SK-N-SH treated with all-trans-retinoic acid at 6 μM for 48 hours (cell line): ENCODE measurements around the gene SORCS1.

Experiments used
- ATAC-seq: fragments of 200-7000 bp; cut with Tn5 transposase; 3 replicates; pipeline ENCODE4 v1.9.1; 2020; ENCODE audit warnings: mild to moderate bottlenecking, moderate library complexity
- BACH2 ChIP-seq: fragments of 250-450 bp; sonication (Bioruptor Pico); IDR thresholded peaks from 2 replicates; pipeline ENCODE4 v1.9.0; 2021; ENCODE audit warnings: mild to moderate bottlenecking, borderline replicate concordance
- ESRRG ChIP-seq: fragments of 250-450 bp; sonication (Bioruptor Pico); IDR thresholded peaks from 2 replicates; pipeline ENCODE4 v1.6.1; 2021; ENCODE audit warnings: mild to moderate bottlenecking
- GLIS3 ChIP-seq: fragments of 250-450 bp; sonication (Bioruptor Pico); IDR thresholded peaks from 2 replicates; pipeline ENCODE4 v1.5.0; 2020; ENCODE audit warnings: mild to moderate bottlenecking, moderate library complexity
- ISL1 ChIP-seq: fragments of 250-450 bp; sonication (Bioruptor Pico); IDR thresholded peaks from 2 replicates; pipeline ENCODE4 v2.1.2; 2022; ENCODE audit warnings: mild to moderate bottlenecking, moderate library complexity
- OSR1 ChIP-seq: fragments of 250-450 bp; sonication (Bioruptor Pico); IDR thresholded peaks from 2 replicates; pipeline ENCODE4 v1.8.0; 2022; ENCODE audit warnings: moderate library complexity, mild to moderate bottlenecking, inconsistent platforms
- PPARA ChIP-seq: fragments of 250-450 bp; sonication (Bioruptor Pico); IDR thresholded peaks from 2 replicates; pipeline ENCODE4 v1.5.0; 2020; ENCODE audit warnings: mild to moderate bottlenecking, borderline replicate concordance
- RARB ChIP-seq: fragments of 250-450 bp; sonication (Bioruptor Pico); IDR thresholded peaks from 2 replicates; pipeline ENCODE4 v1.8.0; 2021; ENCODE audit warnings: mild to moderate bottlenecking, moderate library complexity
- SNAI2 ChIP-seq: fragments of 250-450 bp; sonication (Bioruptor Pico); IDR thresholded peaks from 2 replicates; pipeline ENCODE4 v1.5.0; 2020; ENCODE audit warnings: mild to moderate bottlenecking, moderate library complexity
- TCF4 ChIP-seq: fragments of 250-450 bp; sonication (Bioruptor Pico); IDR thresholded peaks from 2 replicates; pipeline ENCODE4 v1.8.0; 2021; ENCODE audit warnings: mild to moderate bottlenecking, moderate library complexity, borderline replicate concordance
- TOX ChIP-seq: fragments of 250-450 bp; sonication (Bioruptor Pico); IDR thresholded peaks from 2 replicates; pipeline ENCODE4 v1.8.0; 2021; ENCODE audit warnings: mild to moderate bottlenecking, moderate library complexity, borderline replicate concordance
- ZC3H10 ChIP-seq: fragments of 250-450 bp; sonication (Bioruptor Pico); IDR thresholded peaks from 2 replicates; pipeline ENCODE4 v1.5.1; 2021; ENCODE audit warnings: mild to moderate bottlenecking, moderate library complexity
- ZFP3 ChIP-seq: fragments of 250-450 bp; sonication (Bioruptor Pico); IDR thresholded peaks from 2 replicates; pipeline ENCODE4 v1.5.0; 2020; ENCODE audit warnings: mild to moderate bottlenecking, moderate library complexity
- ZNF565 ChIP-seq: fragments of 450-650 bp; formaldehyde crosslinking; conservative IDR thresholded peaks from 2 replicates; pipeline ENCODE4 v1.5.0; 2020; ENCODE audit warnings: low read depth, mild to moderate bottlenecking, moderate library complexity
- ZNF70 ChIP-seq: fragments of 450-650 bp; formaldehyde crosslinking; IDR thresholded peaks from 2 replicates; pipeline ENCODE4 v1.5.0; 2020; ENCODE audit warnings: mild to moderate bottlenecking, moderate library complexity
- ZNF8 ChIP-seq: fragments of 450-650 bp; formaldehyde crosslinking; IDR thresholded peaks from 2 replicates; pipeline ENCODE4 v1.5.0; 2020; ENCODE audit warnings: mild to moderate bottlenecking, moderate library complexity
- TF ChIP-seq, protein P1 (sequence below): fragments of 250-450 bp; sonication (Bioruptor Pico); IDR thresholded peaks from 2 replicates; pipeline ENCODE4 v1.8.0; 2021; ENCODE audit warnings: low read depth, mild to moderate bottlenecking, moderate library complexity, borderline replicate concordance
- TF ChIP-seq, protein P2 (sequence below): fragments of 250-450 bp; sonication (Bioruptor Pico); IDR thresholded peaks from 2 replicates; pipeline ENCODE4 v1.5.1; 2020; ENCODE audit warnings: low read depth, mild to moderate bottlenecking, moderate library complexity
- TF ChIP-seq, protein P3 (sequence below): fragments of 250-450 bp; sonication (Bioruptor Pico); IDR thresholded peaks from 2 replicates; pipeline ENCODE4 v1.5.0; 2020; ENCODE audit warnings: mild to moderate bottlenecking, moderate library complexity
- TF ChIP-seq, protein P4 (sequence below): fragments of 250-450 bp; sonication (Bioruptor Pico); IDR thresholded peaks from 2 replicates; pipeline ENCODE4 v1.5.1; 2021; ENCODE audit warnings: mild to moderate bottlenecking, moderate library complexity
- TF ChIP-seq, protein P5 (sequence below): fragments of 250-450 bp; sonication (Bioruptor Pico); IDR thresholded peaks from 2 replicates; pipeline ENCODE4 v1.8.0; 2020; ENCODE audit warnings: mild to moderate bottlenecking, moderate library complexity, borderline replicate concordance

Gene SORCS1

DNA sequence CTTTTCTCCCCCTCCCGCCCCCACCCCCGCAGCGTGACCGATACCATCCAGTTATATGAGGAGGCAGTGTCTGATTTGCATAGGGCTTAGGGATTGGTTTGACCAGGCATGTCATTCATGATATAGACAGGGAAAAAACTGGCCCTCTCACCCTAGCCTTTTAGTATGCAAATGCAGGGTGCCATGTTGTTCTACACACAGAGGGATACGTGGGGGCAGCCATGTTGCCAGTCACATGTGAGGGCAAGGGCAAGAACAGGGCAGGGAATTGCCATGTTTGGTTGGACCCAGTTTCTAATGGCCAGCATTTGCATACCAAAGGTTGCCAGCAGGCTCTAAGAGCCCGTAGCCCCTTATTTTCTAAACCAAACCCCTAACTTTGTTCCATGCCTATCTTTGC, 552.1 kb downstream of the SORCS1 start (continued):
- no peak for TF ChIP-seq BACH2
- TF ChIP-seq ZNF565 (CRISPR knock-in tag): no peak
- TF ChIP-seq ISL1 (CRISPR knock-in tag): no peak
- no peak for TF ChIP-seq TCF4 (CRISPR knock-in tag)

DNA sequence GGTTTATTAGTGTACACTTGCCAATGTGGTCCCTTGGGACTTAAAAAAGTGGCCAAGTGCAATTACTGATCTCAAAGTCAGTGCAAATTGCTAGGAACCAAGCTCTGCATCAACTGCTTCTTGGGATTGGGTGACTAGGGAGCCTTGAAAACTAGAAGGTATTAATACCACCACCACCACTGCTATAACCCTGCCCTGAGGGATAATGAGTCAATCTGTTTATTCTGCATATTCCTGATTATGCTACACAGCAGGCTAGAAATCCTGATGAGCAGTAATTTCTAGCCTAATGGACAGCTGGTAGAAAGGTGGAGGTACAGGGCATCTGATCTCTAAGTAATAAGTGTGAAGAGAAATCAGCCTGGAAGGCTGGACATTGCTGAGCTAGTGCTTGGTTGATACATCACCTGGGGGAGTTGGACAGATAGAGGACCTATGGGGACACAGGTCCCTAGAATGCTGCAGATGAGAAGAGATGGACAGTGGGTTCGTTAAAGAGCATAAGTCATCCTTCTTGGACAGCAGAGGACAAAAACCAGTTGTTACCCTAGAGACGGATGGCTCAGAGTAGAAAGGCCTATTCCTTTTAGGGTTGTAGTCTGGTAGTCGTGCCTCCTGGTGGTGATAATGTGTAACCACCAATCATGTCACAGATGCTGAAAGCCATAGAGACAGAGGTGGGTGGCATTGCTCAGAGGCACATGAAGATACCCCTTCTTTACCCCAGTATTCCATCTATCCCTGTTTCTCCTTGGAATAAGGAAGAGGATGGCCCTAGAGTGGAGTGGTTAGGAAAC, 554.8 kb downstream of the SORCS1 start:
- TF ChIP-seq, protein P1, sequence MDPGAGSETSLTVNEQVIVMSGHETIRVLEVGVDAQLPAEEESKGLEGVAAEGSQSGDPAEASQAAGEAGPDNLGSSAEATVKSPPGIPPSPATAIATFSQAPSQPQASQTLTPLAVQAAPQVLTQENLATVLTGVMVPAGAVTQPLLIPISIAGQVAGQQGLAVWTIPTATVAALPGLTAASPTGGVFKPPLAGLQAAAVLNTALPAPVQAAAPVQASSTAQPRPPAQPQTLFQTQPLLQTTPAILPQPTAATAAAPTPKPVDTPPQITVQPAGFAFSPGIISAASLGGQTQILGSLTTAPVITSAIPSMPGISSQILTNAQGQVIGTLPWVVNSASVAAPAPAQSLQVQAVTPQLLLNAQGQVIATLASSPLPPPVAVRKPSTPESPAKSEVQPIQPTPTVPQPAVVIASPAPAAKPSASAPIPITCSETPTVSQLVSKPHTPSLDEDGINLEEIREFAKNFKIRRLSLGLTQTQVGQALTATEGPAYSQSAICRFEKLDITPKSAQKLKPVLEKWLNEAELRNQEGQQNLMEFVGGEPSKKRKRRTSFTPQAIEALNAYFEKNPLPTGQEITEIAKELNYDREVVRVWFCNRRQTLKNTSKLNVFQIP (CRISPR knock-in tag): no peak
- no peak for TF ChIP-seq ZC3H10 (CRISPR knock-in tag)
- no peak for TF ChIP-seq TCF4 (CRISPR knock-in tag)
- TF ChIP-seq TOX (CRISPR knock-in tag): no peak
- no peak for TF ChIP-seq ESRRG (CRISPR knock-in tag)
- TF ChIP-seq RARB (CRISPR knock-in tag): no peak
- TF ChIP-seq ZFP3: no peak
- TF ChIP-seq ZNF8 (CRISPR knock-in tag): no peak
- no peak for TF ChIP-seq ISL1 (CRISPR knock-in tag)
- TF ChIP-seq, protein P2, sequence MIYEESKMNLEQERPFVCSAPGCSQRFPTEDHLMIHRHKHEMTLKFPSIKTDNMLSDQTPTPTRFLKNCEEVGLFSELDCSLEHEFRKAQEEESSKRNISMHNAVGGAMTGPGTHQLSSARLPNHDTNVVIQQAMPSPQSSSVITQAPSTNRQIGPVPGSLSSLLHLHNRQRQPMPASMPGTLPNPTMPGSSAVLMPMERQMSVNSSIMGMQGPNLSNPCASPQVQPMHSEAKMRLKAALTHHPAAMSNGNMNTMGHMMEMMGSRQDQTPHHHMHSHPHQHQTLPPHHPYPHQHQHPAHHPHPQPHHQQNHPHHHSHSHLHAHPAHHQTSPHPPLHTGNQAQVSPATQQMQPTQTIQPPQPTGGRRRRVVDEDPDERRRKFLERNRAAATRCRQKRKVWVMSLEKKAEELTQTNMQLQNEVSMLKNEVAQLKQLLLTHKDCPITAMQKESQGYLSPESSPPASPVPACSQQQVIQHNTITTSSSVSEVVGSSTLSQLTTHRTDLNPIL (CRISPR knock-in tag): no peak
- TF ChIP-seq, protein P3, sequence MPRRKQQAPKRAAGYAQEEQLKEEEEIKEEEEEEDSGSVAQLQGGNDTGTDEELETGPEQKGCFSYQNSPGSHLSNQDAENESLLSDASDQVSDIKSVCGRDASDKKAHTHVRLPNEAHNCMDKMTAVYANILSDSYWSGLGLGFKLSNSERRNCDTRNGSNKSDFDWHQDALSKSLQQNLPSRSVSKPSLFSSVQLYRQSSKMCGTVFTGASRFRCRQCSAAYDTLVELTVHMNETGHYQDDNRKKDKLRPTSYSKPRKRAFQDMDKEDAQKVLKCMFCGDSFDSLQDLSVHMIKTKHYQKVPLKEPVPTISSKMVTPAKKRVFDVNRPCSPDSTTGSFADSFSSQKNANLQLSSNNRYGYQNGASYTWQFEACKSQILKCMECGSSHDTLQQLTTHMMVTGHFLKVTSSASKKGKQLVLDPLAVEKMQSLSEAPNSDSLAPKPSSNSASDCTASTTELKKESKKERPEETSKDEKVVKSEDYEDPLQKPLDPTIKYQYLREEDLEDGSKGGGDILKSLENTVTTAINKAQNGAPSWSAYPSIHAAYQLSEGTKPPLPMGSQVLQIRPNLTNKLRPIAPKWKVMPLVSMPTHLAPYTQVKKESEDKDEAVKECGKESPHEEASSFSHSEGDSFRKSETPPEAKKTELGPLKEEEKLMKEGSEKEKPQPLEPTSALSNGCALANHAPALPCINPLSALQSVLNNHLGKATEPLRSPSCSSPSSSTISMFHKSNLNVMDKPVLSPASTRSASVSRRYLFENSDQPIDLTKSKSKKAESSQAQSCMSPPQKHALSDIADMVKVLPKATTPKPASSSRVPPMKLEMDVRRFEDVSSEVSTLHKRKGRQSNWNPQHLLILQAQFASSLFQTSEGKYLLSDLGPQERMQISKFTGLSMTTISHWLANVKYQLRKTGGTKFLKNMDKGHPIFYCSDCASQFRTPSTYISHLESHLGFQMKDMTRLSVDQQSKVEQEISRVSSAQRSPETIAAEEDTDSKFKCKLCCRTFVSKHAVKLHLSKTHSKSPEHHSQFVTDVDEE (CRISPR knock-in tag): no peak
- no peak for TF ChIP-seq OSR1 (CRISPR knock-in tag)
- TF ChIP-seq, protein P4, sequence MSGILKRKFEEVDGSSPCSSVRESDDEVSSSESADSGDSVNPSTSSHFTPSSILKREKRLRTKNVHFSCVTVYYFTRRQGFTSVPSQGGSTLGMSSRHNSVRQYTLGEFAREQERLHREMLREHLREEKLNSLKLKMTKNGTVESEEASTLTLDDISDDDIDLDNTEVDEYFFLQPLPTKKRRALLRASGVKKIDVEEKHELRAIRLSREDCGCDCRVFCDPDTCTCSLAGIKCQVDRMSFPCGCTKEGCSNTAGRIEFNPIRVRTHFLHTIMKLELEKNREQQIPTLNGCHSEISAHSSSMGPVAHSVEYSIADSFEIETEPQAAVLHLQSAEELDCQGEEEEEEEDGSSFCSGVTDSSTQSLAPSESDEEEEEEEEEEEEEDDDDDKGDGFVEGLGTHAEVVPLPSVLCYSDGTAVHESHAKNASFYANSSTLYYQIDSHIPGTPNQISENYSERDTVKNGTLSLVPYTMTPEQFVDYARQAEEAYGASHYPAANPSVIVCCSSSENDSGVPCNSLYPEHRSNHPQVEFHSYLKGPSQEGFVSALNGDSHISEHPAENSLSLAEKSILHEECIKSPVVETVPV: no peak
- TF ChIP-seq, protein P5, sequence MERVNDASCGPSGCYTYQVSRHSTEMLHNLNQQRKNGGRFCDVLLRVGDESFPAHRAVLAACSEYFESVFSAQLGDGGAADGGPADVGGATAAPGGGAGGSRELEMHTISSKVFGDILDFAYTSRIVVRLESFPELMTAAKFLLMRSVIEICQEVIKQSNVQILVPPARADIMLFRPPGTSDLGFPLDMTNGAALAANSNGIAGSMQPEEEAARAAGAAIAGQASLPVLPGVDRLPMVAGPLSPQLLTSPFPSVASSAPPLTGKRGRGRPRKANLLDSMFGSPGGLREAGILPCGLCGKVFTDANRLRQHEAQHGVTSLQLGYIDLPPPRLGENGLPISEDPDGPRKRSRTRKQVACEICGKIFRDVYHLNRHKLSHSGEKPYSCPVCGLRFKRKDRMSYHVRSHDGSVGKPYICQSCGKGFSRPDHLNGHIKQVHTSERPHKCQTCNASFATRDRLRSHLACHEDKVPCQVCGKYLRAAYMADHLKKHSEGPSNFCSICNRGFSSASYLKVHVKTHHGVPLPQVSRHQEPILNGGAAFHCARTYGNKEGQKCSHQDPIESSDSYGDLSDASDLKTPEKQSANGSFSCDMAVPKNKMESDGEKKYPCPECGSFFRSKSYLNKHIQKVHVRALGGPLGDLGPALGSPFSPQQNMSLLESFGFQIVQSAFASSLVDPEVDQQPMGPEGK (CRISPR knock-in tag): no peak
- TF ChIP-seq BACH2: no peak
- TF ChIP-seq SNAI2 (CRISPR knock-in tag): no peak
- no peak for TF ChIP-seq ZNF565 (CRISPR knock-in tag)
- no peak for TF ChIP-seq ZNF70
- no peak for TF ChIP-seq PPARA
- TF ChIP-seq GLIS3 (CRISPR knock-in tag): no peak
- ATAC-seq: no peak

DNA sequence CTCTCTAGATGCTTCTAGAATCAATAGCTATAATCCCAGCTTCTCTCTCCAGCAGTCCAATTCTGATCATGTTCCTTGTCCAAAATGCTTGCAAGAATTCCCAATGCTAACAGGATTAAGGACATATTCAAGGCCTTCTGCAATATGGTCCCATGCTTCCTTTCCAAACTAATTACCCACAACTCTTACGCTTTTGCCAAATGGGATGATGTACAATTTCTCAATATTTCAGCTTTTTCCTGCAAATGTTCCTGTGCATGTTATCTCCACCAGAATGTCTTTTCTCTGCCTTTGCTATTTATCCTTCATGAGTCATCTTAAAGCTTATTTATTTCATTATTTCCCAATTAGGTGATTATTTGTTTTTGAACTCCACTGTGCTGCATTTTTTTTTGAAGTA, 556.4 kb downstream of the SORCS1 start:
- no peak for TF ChIP-seq ZFP3
- TF ChIP-seq GLIS3 (CRISPR knock-in tag): no peak
- TF ChIP-seq, protein P5 (CRISPR knock-in tag): no peak
- TF ChIP-seq ESRRG (CRISPR knock-in tag): no peak
- no peak for ATAC-seq
